Stimulated activated CD4-positive, alpha-beta T cell treated with anti-CD3 and anti-CD28 coated beads, Interleukin-1b, Interleukin-23, amount 100 ng/mL, for 24 hours (primary cell): ENCODE measurements around the gene CUL9.

ENCODE experiments used
- DNase-seq, 4 experiments: peaks; one replicate each; pipeline ENCODE4 v3.0.0-alpha.2; 2020; ENCODE audit warnings: low read depth in 4 of 4, low spot score in 1 of 4

Gene CUL9

GRCh38 chr6:43193929-43194328 lies 11.9 kb downstream of the CUL9 start:
- no peak for DNase-seq

- no peak for DNase-seq
These were observed 14.3 kb downstream of the CUL9 start for GRCh38 chr6:43196337-43196736.

- DNase-seq = no peak
These were observed 17.9 kb downstream of the CUL9 start for GRCh38 chr6:43199912-43200311.

GRCh38 chr6:43200541-43200940 lies 18.5 kb downstream of the CUL9 start:
- DNase-seq = no peak

GRCh38 chr6:43202451-43202850 lies 20.5 kb downstream of the CUL9 start:
- DNase-seq = no peak

GRCh38 chr6:43203029-43203717 lies 21.2 kb downstream of the CUL9 start:
- DNase-seq = no peak

GRCh38 chr6:43203718-43204095 lies 21.7 kb downstream of the CUL9 start:
- DNase-seq = no peak

- no peak for DNase-seq
These were observed 22.5 kb downstream of the CUL9 start for GRCh38 chr6:43204271-43205105.

- no peak for DNase-seq
These were observed 23.9 kb downstream of the CUL9 start for GRCh38 chr6:43205849-43206248.

GRCh38 chr6:43207286-43207685 lies 25.3 kb downstream of the CUL9 start:
- no peak for DNase-seq

GRCh38 chr6:43211955-43212354 lies 30.0 kb downstream of the CUL9 start:
- no peak for DNase-seq

- DNase-seq = no peak
These were observed 31.4 kb downstream of the CUL9 start for GRCh38 chr6:43213431-43213830.

GRCh38 chr6:43215066-43215465 lies 33.1 kb downstream of the CUL9 start:
- DNase-seq = no peak

GRCh38 chr6:43216200-43216599 lies 34.2 kb downstream of the CUL9 start:
- DNase-seq = no peak

GRCh38 chr6:43217351-43217750 lies 35.4 kb downstream of the CUL9 start:
- no peak for DNase-seq

- DNase-seq = no peak
These were observed 37.1 kb downstream of the CUL9 start for GRCh38 chr6:43219119-43219518.

GRCh38 chr6:43219814-43220213 lies 37.8 kb downstream of the CUL9 start:
- no peak for DNase-seq

- DNase-seq = no peak
These were observed 38.5 kb downstream of the CUL9 start for GRCh38 chr6:43220439-43220951.

GRCh38 chr6:43221046-43221972 lies 39.3 kb downstream of the CUL9 start:
- DNase-seq = no peak

- no peak for DNase-seq
These were observed 40.5 kb downstream of the CUL9 start for GRCh38 chr6:43222418-43223059.

GRCh38 chr6:43223175-43223574 lies 41.2 kb downstream of the CUL9 start:
- no peak for DNase-seq
